SK-N-SH (cell line): ENCODE measurements around the gene ZNF282. TPM values are rescaled to one million over a fixed set of nuclear protein-coding genes. Genes with fewer than 3 reads are reported as not detected.

Source experiments
- CTCF ChIA-PET: fragments of 300-600, 350-600 bp; formaldehyde crosslinking; extraction: SDS; loops from one replicate; lab custom pipeline; 2021; lab: Yijun Ruan, JAX
- POLR2A ChIA-PET: fragments of 350-600 bp; sonication (Branson Sonifier 250); formaldehyde crosslinking; extraction: SDS; loops from one replicate; lab custom pipeline; 2020; ENCODE audit warnings: antibody characterized with exemption, inconsistent platforms; lab: Yijun Ruan, JAX
- DNase-seq: peaks from one replicate; pipeline ENCODE4 v3.0.0; 2012
- H2AFZ ChIP-seq: fragments of 200-600 bp; sonication (generic); 2 replicates; pipeline ENCODE4 v1.8.1; 2016; ENCODE audit warnings: antibody characterized with exemption, mild to moderate bottlenecking, low read depth
- H3F3A ChIP-seq: fragments of 200-600 bp; sonication (generic); replicated peaks from 2 replicates; pipeline ENCODE3; 2016; ENCODE audit warnings: antibody characterized with exemption, mild to moderate bottlenecking; ENCODE audit not compliant: insufficient read depth
- H3K27ac ChIP-seq, 2 experiments: fragments of 200-500 bp in 1 of 2; fragments of 200-600 bp in 1 of 2; sonication (Bioruptor generic) in 1 of 2; sonication (generic), shearing (Covaris generic) in 1 of 2; 2 replicates each; pipeline versions ENCODE4 v1.5.1 to v1.6.1; 2014 to 2016; ENCODE audit warnings: low read depth in 2 of 2, inconsistent platforms in 1 of 2, low read length in 1 of 2, mild to moderate bottlenecking in 1 of 2, mixed read lengths in 1 of 2
- H3K27me3 ChIP-seq: fragments of 200-600 bp; sonication (generic), shearing (Covaris generic); 2 replicates; pipeline ENCODE4 v1.6.1; 2016; ENCODE audit warnings: mixed run types; ENCODE audit not compliant: insufficient read depth
- H3K36me3 ChIP-seq, 2 experiments: fragments of 200-500 bp in 1 of 2; fragments of 200-600 bp in 1 of 2; sonication (Bioruptor generic) in 1 of 2; sonication (generic) in 1 of 2; replicated peaks in 1 of 2; 2 replicates each; pipeline versions ENCODE3 to v1.5.1; 2014 to 2016; ENCODE audit warnings: low read length in 1 of 2, mild to moderate bottlenecking in 1 of 2; ENCODE audit not compliant: insufficient read depth in 2 of 2, control insufficient read depth in 1 of 2
- H3K4me1 ChIP-seq, 2 experiments: fragments of 200-500 bp in 1 of 2; fragments of 200-600 bp in 1 of 2; sonication (Bioruptor generic) in 1 of 2; sonication (generic), shearing (Covaris generic) in 1 of 2; 2 replicates each; pipeline versions ENCODE4 v1.5.1 to v1.6.1; 2014 to 2016; ENCODE audit warnings: low read depth in 1 of 2, low read length in 1 of 2, mixed run types in 1 of 2; ENCODE audit not compliant: insufficient read depth in 2 of 2, control insufficient read depth in 1 of 2
- H3K4me2 ChIP-seq: fragments of 200-600 bp; sonication (generic), shearing (Covaris generic); 2 replicates; pipeline ENCODE4 v1.6.1; 2017; ENCODE audit warnings: mixed run types
- H3K4me3 ChIP-seq, 2 experiments: fragments of 200-500 bp in 1 of 2; fragments of 200-600 bp in 1 of 2; sonication (Bioruptor generic) in 1 of 2; sonication (generic), shearing (Covaris generic) in 1 of 2; 2 replicates each; pipeline versions ENCODE4 v1.5.1 to v1.8.1; 2014 to 2016; ENCODE audit warnings: low read depth in 2 of 2, inconsistent platforms in 1 of 2, low read length in 1 of 2, mild to moderate bottlenecking in 1 of 2, mixed read lengths in 1 of 2, moderate library complexity in 1 of 2
- H3K79me2 ChIP-seq: fragments of 200-600 bp; sonication (generic); 2 replicates; pipeline ENCODE4 v1.8.1; 2017; ENCODE audit warnings: mild to moderate bottlenecking; ENCODE audit not compliant: insufficient read depth
- H3K9ac ChIP-seq: fragments of 200-600 bp; sonication (generic); 2 replicates; pipeline ENCODE4 v1.6.1; 2017; ENCODE audit warnings: mixed run types
- H3K9me2 ChIP-seq: fragments of 200-600 bp; sonication (generic); 2 replicates; pipeline ENCODE4 v1.6.1; 2017; ENCODE audit warnings: mixed run types
- H3K9me3 ChIP-seq: fragments of 200-600 bp; sonication (generic); 2 replicates; pipeline ENCODE4 v1.6.1; 2017; ENCODE audit warnings: mixed run types, mild to moderate bottlenecking, moderate library complexity
- H4K20me1 ChIP-seq: fragments of 200-600 bp; sonication (generic); 2 replicates; pipeline ENCODE4 v1.6.1; 2017; ENCODE audit warnings: mild to moderate bottlenecking, mixed run types; ENCODE audit not compliant: insufficient read depth
- FOXM1 ChIP-seq: IDR thresholded peaks from 2 replicates; pipeline ENCODE4 v1.4.0; 2012; ENCODE audit warnings: low read depth, mild to moderate bottlenecking
- MXI1 ChIP-seq: IDR thresholded peaks from 2 replicates; pipeline ENCODE4 v1.6.1; 2012; ENCODE audit warnings: mild to moderate bottlenecking, low read depth, low read length, improper control_type of control experiment
- POLR2AphosphoS5 ChIP-seq: IDR thresholded peaks from 2 replicates; pipeline ENCODE4 v1.6.1; 2012; ENCODE audit warnings: low read depth, low read length
- TAF1 ChIP-seq: IDR thresholded peaks from 2 replicates; pipeline ENCODE4 v1.6.1; 2012; ENCODE audit warnings: low read depth, mild to moderate bottlenecking, low read length, moderate library complexity, borderline replicate concordance
- TCF12 ChIP-seq: IDR thresholded peaks from 2 replicates; pipeline ENCODE4 v1.4.0; 2012
- YY1 ChIP-seq: IDR thresholded peaks from 2 replicates; pipeline ENCODE4 v1.4.0; 2012; ENCODE audit warnings: low read depth, mild to moderate bottlenecking
- WGBS: methylation state at CpG from one replicate; pipeline ENCODE4 v1.1.6; 2017; ENCODE audit warnings: low lambda C conversion rate; 5-methylcytosine and 5-hydroxymethylcytosine counted together
- polyA plus RNA-seq, 3 experiments: library from polyadenylated mRNA; depleted of rRNA; stranded (reverse); fragments of >200 nt; gene quantifications; 2 replicates each; pipeline ENCODE4 v1.2.3, GENCODE V29; 2012

Gene ZNF282
- polyA plus RNA-seq, 1 of the 3 experiments (the other 2 are of a cell fraction), result 17.9 TPM

DNA sequence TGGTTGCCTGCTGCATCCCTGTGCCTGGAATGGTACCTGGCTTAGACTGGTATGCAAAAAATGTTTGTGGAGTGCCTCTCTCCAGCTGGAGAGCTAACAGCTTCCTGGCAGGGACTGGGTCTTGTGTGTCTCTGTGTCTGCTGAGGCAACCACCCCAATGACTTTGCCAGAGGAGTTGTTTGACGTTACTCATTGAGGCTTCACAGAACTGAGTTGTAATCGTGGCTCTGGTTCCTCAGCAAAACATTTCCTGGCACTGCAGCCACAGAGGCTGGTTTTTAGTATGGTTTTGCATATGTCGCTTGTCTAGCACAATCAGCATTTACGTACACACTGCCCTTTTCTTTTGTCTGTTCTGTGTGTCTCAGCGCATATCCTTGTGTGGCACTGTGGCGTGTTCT is 7.5 kb downstream of the ZNF282 start (continued):
- no peak for TF ChIP-seq TAF1
- TF ChIP-seq FOXM1, result no peak

DNA sequence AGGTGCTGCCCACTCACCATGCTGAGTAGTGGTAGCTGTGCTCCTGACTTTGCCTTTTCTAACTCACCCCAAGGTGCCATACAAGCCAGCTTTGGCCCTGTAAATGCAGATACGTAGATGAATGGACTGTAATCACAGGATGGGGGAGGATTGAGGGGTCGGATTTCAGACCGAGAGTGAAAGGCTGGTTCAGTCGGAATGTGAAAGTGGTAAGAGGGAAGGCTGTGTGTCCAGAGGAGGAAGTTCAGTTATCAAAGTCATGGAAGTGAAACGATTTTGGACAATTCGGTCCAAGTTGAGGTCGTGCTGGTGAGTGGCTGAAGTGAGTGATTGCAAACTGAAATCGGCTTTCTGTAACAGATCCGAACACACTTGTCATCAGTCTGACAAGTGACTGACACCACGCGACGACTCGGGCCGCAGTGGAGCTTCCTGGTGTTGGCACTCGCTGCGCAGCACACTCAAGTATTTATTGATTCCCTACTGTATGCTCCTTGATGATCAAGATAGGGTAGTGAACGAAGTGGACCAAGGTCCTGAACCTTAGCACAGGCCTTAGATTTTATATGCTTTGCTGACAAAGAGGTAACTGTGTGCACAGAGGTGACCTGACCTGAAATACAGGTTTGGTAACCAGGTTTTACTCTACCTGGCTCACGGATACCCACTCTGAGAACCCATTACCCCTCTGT is 10.5 kb downstream of the ZNF282 start:
- H3K36me3 ChIP-seq, result peaks cover 62 to 81% of the 10 kb centered on the region in 2 experiments

DNA sequence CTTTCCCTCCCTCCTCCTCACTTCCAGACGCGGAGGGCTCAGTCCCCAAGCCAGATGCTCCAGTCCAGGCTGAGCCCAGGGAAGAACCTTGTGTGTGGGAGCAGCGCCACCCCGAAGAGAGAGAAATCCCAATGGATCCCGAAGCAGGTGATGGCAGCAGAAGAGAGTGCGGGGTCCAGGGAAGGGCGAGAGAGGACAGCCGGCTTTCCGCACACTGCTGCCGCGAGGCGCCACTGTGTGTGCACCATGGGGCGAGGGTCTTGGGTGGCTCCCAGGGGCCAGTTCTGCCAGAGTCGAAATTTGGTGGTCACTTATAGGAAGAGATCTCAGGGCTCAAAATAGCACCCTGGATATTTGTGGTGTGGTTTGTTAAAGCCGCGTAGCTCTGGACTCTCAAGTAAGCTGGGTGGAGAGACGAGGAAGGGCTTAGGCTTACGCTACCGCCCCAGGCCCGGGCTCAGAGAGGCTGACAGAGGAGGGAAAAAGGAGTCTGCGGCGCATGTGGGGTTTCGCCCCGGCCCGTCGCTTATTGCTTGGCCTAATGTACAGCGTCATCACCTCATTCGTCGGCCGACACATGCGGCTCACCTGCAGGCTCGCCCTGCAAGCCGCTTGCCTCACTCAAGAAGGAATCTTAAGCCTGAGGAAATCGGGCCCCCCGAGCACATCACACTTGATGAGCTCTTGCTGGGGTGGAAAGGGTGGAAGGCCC is 12.1 kb downstream of the ZNF282 start:
- H2AFZ ChIP-seq, result no peak overlapping the region
- peaks cover 43% of the 10 kb centered on the region for H3K79me2 ChIP-seq
- ChIA-PET CTCF (interaction anchor here (1.0 to 2.8 kb wide), 4 partner anchors 11 to 81 kb away, joined by 3 to 13 read pairs (median 4); partner anchors contain the start of genes ZNF282 and ZNF425), POLR2A (interaction anchor here (1.0 kb wide), 1 partner anchor 11 kb away, joined by 3 read pairs; no protein-coding TSS in a partner anchor)
- H3K4me1 ChIP-seq, result peaks cover 0 to 5% of the 10 kb centered on the region in 2 experiments; a peak in 1 of 4 replicates
- no peaks in the 10 kb centered on the region for H3K27me3 ChIP-seq
- H3K4me3 ChIP-seq, result no peak overlapping the region
- H4K20me1 ChIP-seq, result peaks cover 9% of the 10 kb centered on the region; the same call in 1 of the 2 replicates
- DNase-seq, result no peak
- TF ChIP-seq POLR2AphosphoS5 (no peak), MXI1 (no peak), TCF12 (no peak)
- H3F3A ChIP-seq, result peaks cover 14% of the 10 kb centered on the region
- no peaks in the 10 kb centered on the region for H3K9me3 ChIP-seq
- H3K9me2 ChIP-seq, result no peaks in the 10 kb centered on the region
- WGBS, result 89% methylated on average over 35 of the region's 35 CpGs
- H3K36me3 ChIP-seq, result peaks cover 75 to 81% of the 10 kb centered on the region in 2 experiments
- H3K4me2 ChIP-seq, result no peak overlapping the region
- no peak overlapping the region for H3K27ac ChIP-seq
- no peak overlapping the region for H3K9ac ChIP-seq

More for the DNA sequence above, 10.5 kb downstream of the ZNF282 start:
- peaks cover 14% of the 10 kb centered on the region for H3F3A ChIP-seq
- no peaks in the 10 kb centered on the region for H3K9me3 ChIP-seq
- no peak overlapping the region for H2AFZ ChIP-seq
- H3K27me3 ChIP-seq, result no peaks in the 10 kb centered on the region
- ChIA-PET CTCF (interaction anchor here (1.8 kb wide), 1 partner anchor 11 kb away, joined by 5 read pairs; the partner anchor contains the start of gene ZNF282), POLR2A (interaction anchor here (0.7 kb wide), 1 partner anchor 10 kb away, joined by 3 read pairs; the partner anchor contains the start of gene ZNF282)
- no peak overlapping the region for H3K9ac ChIP-seq
- peaks cover 0 to 5% of the 10 kb centered on the region in 2 experiments; a peak in 1 of 4 replicates for H3K4me1 ChIP-seq
- DNase-seq, result no peak
- H3K9me2 ChIP-seq, result no peaks in the 10 kb centered on the region
- H3K4me3 ChIP-seq, result no peak overlapping the region
- no peak overlapping the region for H3K4me2 ChIP-seq
- 97% methylated on average over 18 of the region's 18 CpGs for WGBS
- TF ChIP-seq YY1, result no peak
- H3K27ac ChIP-seq, result no peak overlapping the region
- H4K20me1 ChIP-seq, result peaks cover 9% of the 10 kb centered on the region; the same call in 1 of the 2 replicates
- H3K79me2 ChIP-seq, result peaks cover 59% of the 10 kb centered on the region
